Osteocyte (in vitro differentiated cells): ENCODE measurements around the gene GTF2B. TPM values are rescaled to one million over a fixed set of nuclear protein-coding genes. Genes with fewer than 3 reads are reported as not detected.
"Not testable (repeated sequence)": the region's sequence is repeated elsewhere in the genome, so short reads cannot be mapped to it uniquely, and the experiment has no call there.

Experiments used
- DNase-seq: peaks from one replicate; pipeline ENCODE4 v3.0.0; 2021; ENCODE audit warnings: mixed read lengths; ENCODE audit not compliant: unreplicated experiment; ENCODE audit errors: extremely low spot score
- H3K27ac Mint-ChIP-seq: one replicate; pipeline ENCODE4 v1.8.0; 2021; ENCODE audit warnings: mild to moderate bottlenecking, mixed read lengths; ENCODE audit not compliant: unreplicated experiment
- H3K27me3 Mint-ChIP-seq: one replicate; pipeline ENCODE4 v1.8.0; 2021; ENCODE audit warnings: mixed read lengths; ENCODE audit not compliant: unreplicated experiment
- H3K36me3 Mint-ChIP-seq: one replicate; pipeline ENCODE4 v1.8.0; 2021; ENCODE audit warnings: mixed read lengths; ENCODE audit not compliant: unreplicated experiment
- H3K4me1 Mint-ChIP-seq: one replicate; pipeline ENCODE4 v1.8.0; 2021; ENCODE audit warnings: mixed read lengths; ENCODE audit not compliant: unreplicated experiment
- H3K4me3 Mint-ChIP-seq: one replicate; pipeline ENCODE4 v1.8.0; 2021; ENCODE audit warnings: mild to moderate bottlenecking, moderate library complexity, mixed read lengths; ENCODE audit not compliant: unreplicated experiment
- H3K9me3 Mint-ChIP-seq: one replicate; pipeline ENCODE4 v1.8.0; 2021; ENCODE audit warnings: mixed read lengths; ENCODE audit not compliant: unreplicated experiment
- CTCF ChIP-seq: fragments of 200-600 bp; sonication (generic); IDR thresholded peaks from 2 replicates; pipeline ENCODE4 v1.5.0; 2021; ENCODE audit warnings: antibody characterized with exemption, mild to moderate bottlenecking, moderate library complexity
- total RNA-seq: library from RNA; stranded (reverse); gene quantifications from 2 replicates; pipeline ENCODE4 v1.2.1, GENCODE V29; 2021

GTF2B gene
- total RNA-seq, 1 donor from 2014 or later: 25.5 TPM

- no peaks in the 10 kb centered on the region for H3K27me3 Mint-ChIP-seq
- no peaks in the 10 kb centered on the region for H3K4me1 Mint-ChIP-seq
- H3K27ac Mint-ChIP-seq: no peak overlapping the region
- peaks cover 12% of the 10 kb centered on the region for H3K9me3 Mint-ChIP-seq
- H3K4me3 Mint-ChIP-seq: no peak overlapping the region
- peaks cover 52% of the 10 kb centered on the region for H3K36me3 Mint-ChIP-seq
- no peak for DNase-seq
- no peak for TF ChIP-seq CTCF
These were observed 31.9 kb upstream of the GTF2B start for GRCh38 chr1:88923224-88923623.

GRCh38 chr1:88922214-88922613 is 30.8 kb upstream of the GTF2B start:
- no peak for TF ChIP-seq CTCF
- no peak for DNase-seq
- Mint-ChIP-seq H3K27me3 (no peaks in the 10 kb centered on the region), H3K9me3 (peaks cover 20% of the 10 kb centered on the region), H3K27ac (no peak overlapping the region), H3K4me1 (no peaks in the 10 kb centered on the region), H3K4me3 (no peak overlapping the region), H3K36me3 (peaks cover 55% of the 10 kb centered on the region)

- H3K36me3 Mint-ChIP-seq: peaks cover 58% of the 10 kb centered on the region
- DNase-seq: no peak
- no peaks in the 10 kb centered on the region for H3K4me1 Mint-ChIP-seq
- no peak for TF ChIP-seq CTCF
- peaks cover 32% of the 10 kb centered on the region for H3K9me3 Mint-ChIP-seq
- H3K4me3 Mint-ChIP-seq: no peak overlapping the region
- H3K27ac Mint-ChIP-seq: no peak overlapping the region
- H3K27me3 Mint-ChIP-seq: no peaks in the 10 kb centered on the region
These were observed 29.5 kb upstream of the GTF2B start for GRCh38 chr1:88920845-88921244.

GRCh38 chr1:88917321-88918025 is 26.1 kb upstream of the GTF2B start:
- Mint-ChIP-seq H3K4me3 (no peak overlapping the region), H3K9me3 (peaks cover 51% of the 10 kb centered on the region), H3K4me1 (no peaks in the 10 kb centered on the region), H3K27ac (no peak overlapping the region), H3K36me3 (peaks cover 45% of the 10 kb centered on the region), H3K27me3 (no peaks in the 10 kb centered on the region)
- no peak for TF ChIP-seq CTCF
- no peak for DNase-seq

- H3K27me3 Mint-ChIP-seq: no peaks in the 10 kb centered on the region
- H3K4me3 Mint-ChIP-seq: no peak overlapping the region
- DNase-seq: no peak
- H3K36me3 Mint-ChIP-seq: peaks cover 42% of the 10 kb centered on the region
- peaks cover 51% of the 10 kb centered on the region for H3K9me3 Mint-ChIP-seq
- TF ChIP-seq CTCF: no peak
- H3K27ac Mint-ChIP-seq: no peak overlapping the region
- H3K4me1 Mint-ChIP-seq: no peaks in the 10 kb centered on the region
These were observed 25.5 kb upstream of the GTF2B start for GRCh38 chr1:88916883-88917282.

- H3K27ac Mint-ChIP-seq, H3K36me3 Mint-ChIP-seq, DNase-seq, H3K4me1 Mint-ChIP-seq, H3K27me3 Mint-ChIP-seq, H3K4me3 Mint-ChIP-seq: not testable (repeated sequence)
- H3K9me3 Mint-ChIP-seq: peaks cover 32% of the 10 kb centered on the region
These were observed 20.4 kb upstream of the GTF2B start for GRCh38 chr1:88911800-88912199.
